GM10266 (cell line): ENCODE measurements around the gene MYBPC3.

ENCODE experiments used
- DNase-seq: peaks from one replicate; pipeline ENCODE4 v3.0.0; 2012; ENCODE audit errors: extremely low spot score
- CTCF ChIP-seq: IDR thresholded peaks from 2 replicates; pipeline ENCODE4 v1.5.1; 2012; ENCODE audit warnings: mild to moderate bottlenecking, low read depth; ENCODE audit not compliant: control insufficient read depth, insufficient read depth; ENCODE audit errors: missing control alignments

MYBPC3 gene

GRCh38 chr11:47369676-47370075, 17.2 kb upstream of the MYBPC3 start:
- DNase-seq, result no peak
- no peak for TF ChIP-seq CTCF

GRCh38 chr11:47366020-47366490, 13.6 kb upstream of the MYBPC3 start:
- no peak for TF ChIP-seq CTCF
- DNase-seq, result no peak

GRCh38 chr11:47361419-47361818, 8.9 kb upstream of the MYBPC3 start:
- TF ChIP-seq CTCF, result no peak

GRCh38 chr11:47360341-47360740, 7.8 kb upstream of the MYBPC3 start:
- TF ChIP-seq CTCF, result no peak
- no peak for DNase-seq

More at GRCh38 chr11:47361419-47361818, 8.9 kb upstream of the MYBPC3 start:
- DNase-seq, result no peak

GRCh38 chr11:47359586-47359985, 7.1 kb upstream of the MYBPC3 start:
- TF ChIP-seq CTCF, result no peak
- DNase-seq, result no peak

- DNase-seq, result no peak
- TF ChIP-seq CTCF, result no peak
Observed at GRCh38 chr11:47359162-47359561, 6.7 kb upstream of the MYBPC3 start.

GRCh38 chr11:47358731-47359051, 6.2 kb upstream of the MYBPC3 start:
- TF ChIP-seq CTCF, result no peak

More at GRCh38 chr11:47358731-47359051, 6.2 kb upstream of the MYBPC3 start:
- DNase-seq, result no peak
